GM23338 (cell line): Measurements from ENCODE around the gene STAT1. TPM values are rescaled to one million over a fixed set of nuclear protein-coding genes. Genes with fewer than 3 reads are reported as not detected.

Experiments used
- ATAC-seq: fragments of 200-7000 bp; cut with Tn5 transposase; 3 replicates; pipeline ENCODE4 v1.9.1; 2020
- DNase-seq: peaks from one replicate; pipeline ENCODE4 v3.0.0-alpha.2; 2015; ENCODE audit warnings: low spot score
- H2AFZ ChIP-seq: fragments of 200-600 bp; sonication (generic); 2 replicates; pipeline ENCODE4 v1.8.0; 2016; ENCODE audit warnings: antibody characterized with exemption, mild to moderate bottlenecking, moderate library complexity
- H3F3A ChIP-seq: fragments of 200-600 bp; sonication (generic); replicated peaks from 2 replicates; pipeline ENCODE4 v1.8.0; 2017; ENCODE audit warnings: antibody characterized with exemption, mixed run types, low read depth
- H3K27ac ChIP-seq: fragments of 200-600 bp; sonication (generic); 2 replicates; pipeline ENCODE4 v1.6.1; 2016; ENCODE audit warnings: low read depth
- H3K27me3 ChIP-seq: fragments of 200-600 bp; sonication (generic); 2 replicates; pipeline ENCODE4 v1.8.0; 2016; ENCODE audit warnings: mild to moderate bottlenecking, mixed run types, moderate library complexity; ENCODE audit not compliant: insufficient read depth
- H3K36me3 ChIP-seq: fragments of 200-600 bp; sonication (generic); 2 replicates; pipeline ENCODE4 v1.8.0; 2016; ENCODE audit warnings: mild to moderate bottlenecking; ENCODE audit not compliant: insufficient read depth
- H3K4me1 ChIP-seq: fragments of 200-600 bp; sonication (generic); 2 replicates; pipeline ENCODE4 v1.8.0; 2016; ENCODE audit warnings: mild to moderate bottlenecking, moderate library complexity; ENCODE audit not compliant: insufficient read depth
- H3K4me2 ChIP-seq: fragments of 200-600 bp; sonication (generic); 2 replicates; pipeline ENCODE4 v1.7.1; 2017; ENCODE audit warnings: mixed run types
- H3K4me3 ChIP-seq: fragments of 200-600 bp; sonication (generic); 2 replicates; pipeline ENCODE4 v1.6.1; 2016; ENCODE audit warnings: mixed run types
- H3K79me2 ChIP-seq: fragments of 200-600 bp; sonication (generic); replicated peaks from 2 replicates; pipeline ENCODE4 v1.8.0; 2017; ENCODE audit warnings: mild to moderate bottlenecking; ENCODE audit not compliant: insufficient read depth
- H3K9me2 ChIP-seq: fragments of 200-600 bp; sonication (generic); 2 replicates; pipeline ENCODE4 v1.8.0; 2017; ENCODE audit not compliant: insufficient read depth
- H4K20me1 ChIP-seq: fragments of 200-600 bp; sonication (generic); replicated peaks from 2 replicates; pipeline ENCODE4 v1.8.0; 2017; ENCODE audit warnings: mild to moderate bottlenecking; ENCODE audit not compliant: insufficient read depth
- H3K27ac Mint-ChIP-seq: 2 replicates; pipeline ENCODE4 v1.8.0; 2020; ENCODE audit warnings: inconsistent platforms, mild to moderate bottlenecking, moderate library complexity, mixed read lengths
- H3K27me3 Mint-ChIP-seq: 3 replicates; pipeline ENCODE4 v1.8.0; 2022; ENCODE audit warnings: low read depth, mild to moderate bottlenecking, moderate library complexity, mixed read lengths, inconsistent platforms; ENCODE audit not compliant: insufficient read depth, poor library complexity
- H3K36me3 Mint-ChIP-seq: 3 replicates; pipeline ENCODE4 v1.8.0; 2021; ENCODE audit warnings: low read depth, mild to moderate bottlenecking, inconsistent platforms, moderate library complexity, mixed read lengths
- H3K4me1 Mint-ChIP-seq: 3 replicates; pipeline ENCODE4 v1.8.0; 2020; ENCODE audit warnings: mild to moderate bottlenecking, inconsistent platforms, mixed read lengths
- H3K4me3 Mint-ChIP-seq: 3 replicates; pipeline ENCODE4 v1.8.0; 2021; ENCODE audit warnings: moderate library complexity, mild to moderate bottlenecking, inconsistent platforms, mixed read lengths
- H3K9me3 Mint-ChIP-seq: 3 replicates; pipeline ENCODE4 v1.8.0; 2020; ENCODE audit warnings: moderate library complexity, mild to moderate bottlenecking, inconsistent platforms, mixed read lengths
- CREB1 ChIP-seq: fragments of 250-450 bp; sonication (Bioruptor Pico); IDR thresholded peaks from 2 replicates; pipeline ENCODE4 v1.5.0; 2020; ENCODE audit warnings: low read depth, mild to moderate bottlenecking, moderate library complexity
- ETS1 ChIP-seq: IDR thresholded peaks from 2 replicates; pipeline ENCODE4 v1.6.1; 2016; ENCODE audit warnings: antibody characterized with exemption
- EZH2 ChIP-seq: fragments of 200-600 bp; sonication (generic); IDR thresholded peaks from one replicate; pipeline ENCODE4 v1.8.0; 2017; ENCODE audit warnings: antibody characterized with exemption, mild to moderate bottlenecking, low read depth; ENCODE audit not compliant: unreplicated experiment
- NANOG ChIP-seq: IDR thresholded peaks from 2 replicates; pipeline ENCODE4 v1.6.1; 2016; ENCODE audit warnings: antibody characterized with exemption, borderline replicate concordance
- ZNF114 ChIP-seq: fragments of 250-450 bp; sonication (Bioruptor Pico); IDR thresholded peaks from 2 replicates; pipeline ENCODE4 v1.5.0; 2020; ENCODE audit warnings: mild to moderate bottlenecking, moderate library complexity
- ZNF462 ChIP-seq: fragments of 250-450 bp; sonication (Bioruptor Pico); IDR thresholded peaks from 2 replicates; pipeline ENCODE4 v1.5.0; 2020; ENCODE audit warnings: mild to moderate bottlenecking, moderate library complexity
- polyA plus RNA-seq: library from polyadenylated mRNA; unstranded; fragments of >200 nt; fragmentation: Nextera tagmentation; extraction: Ambion mirVana; gene quantifications from 2 replicates; pipeline ENCODE4 v1.2.1, GENCODE V29; 2016
- total RNA-seq: library from RNA; depleted of rRNA; stranded (reverse); fragments of >200 nt; shearing (Covaris generic); gene quantifications from 2 replicates; pipeline ENCODE4 v1.2.3, GENCODE V29; 2014
- TF ChIP-seq, protein P1 (sequence below), 2 experiments: fragments of 200-600 bp in 1 of 2; sonication (generic) in 1 of 2; conservative IDR thresholded peaks; 2 replicates each; pipeline versions ENCODE4 v1.5.1 to v1.6.1; 2016 to 2017; ENCODE audit warnings: antibody characterized with exemption in 2 of 2, low read depth in 2 of 2, mild to moderate bottlenecking in 2 of 2, moderate library complexity in 1 of 2

Gene STAT1
- total and polyA plus RNA-seq, 2 experiments from 2014 or later: 15.1 to 47.4 TPM

DNA sequence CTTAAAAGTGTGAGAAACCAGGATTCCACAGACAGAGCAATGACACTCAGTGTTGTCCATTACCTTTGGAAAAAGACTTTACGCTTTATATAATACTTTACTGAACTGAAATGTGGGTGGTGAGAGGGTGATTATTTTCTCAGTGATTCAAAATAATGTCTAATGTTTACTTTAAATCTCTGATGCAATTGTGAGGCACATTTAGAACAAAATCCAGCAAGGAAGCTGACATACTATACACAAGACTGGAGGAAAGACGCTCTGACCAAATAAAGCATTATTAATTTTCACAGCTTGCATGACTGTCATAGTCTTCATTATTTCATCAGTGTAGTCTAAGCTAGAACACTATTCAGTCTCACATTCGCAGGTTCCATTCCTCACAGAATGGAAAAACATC lies 34.1 kb upstream of the STAT1 start (continued):
- TF ChIP-seq ZNF462 (CRISPR knock-in tag): no peak
- TF ChIP-seq EZH2: no peak
- TF ChIP-seq, protein P1, sequence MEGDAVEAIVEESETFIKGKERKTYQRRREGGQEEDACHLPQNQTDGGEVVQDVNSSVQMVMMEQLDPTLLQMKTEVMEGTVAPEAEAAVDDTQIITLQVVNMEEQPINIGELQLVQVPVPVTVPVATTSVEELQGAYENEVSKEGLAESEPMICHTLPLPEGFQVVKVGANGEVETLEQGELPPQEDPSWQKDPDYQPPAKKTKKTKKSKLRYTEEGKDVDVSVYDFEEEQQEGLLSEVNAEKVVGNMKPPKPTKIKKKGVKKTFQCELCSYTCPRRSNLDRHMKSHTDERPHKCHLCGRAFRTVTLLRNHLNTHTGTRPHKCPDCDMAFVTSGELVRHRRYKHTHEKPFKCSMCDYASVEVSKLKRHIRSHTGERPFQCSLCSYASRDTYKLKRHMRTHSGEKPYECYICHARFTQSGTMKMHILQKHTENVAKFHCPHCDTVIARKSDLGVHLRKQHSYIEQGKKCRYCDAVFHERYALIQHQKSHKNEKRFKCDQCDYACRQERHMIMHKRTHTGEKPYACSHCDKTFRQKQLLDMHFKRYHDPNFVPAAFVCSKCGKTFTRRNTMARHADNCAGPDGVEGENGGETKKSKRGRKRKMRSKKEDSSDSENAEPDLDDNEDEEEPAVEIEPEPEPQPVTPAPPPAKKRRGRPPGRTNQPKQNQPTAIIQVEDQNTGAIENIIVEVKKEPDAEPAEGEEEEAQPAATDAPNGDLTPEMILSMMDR (conservative IDR thresholded peaks at IDR 0.05; ENCODE audit: low read depth in 2 of 2): no peak
- TF ChIP-seq ZNF114 (CRISPR knock-in tag): no peak
- no peak for TF ChIP-seq ETS1
- no peak for TF ChIP-seq CREB1
- no peak for TF ChIP-seq NANOG

DNA sequence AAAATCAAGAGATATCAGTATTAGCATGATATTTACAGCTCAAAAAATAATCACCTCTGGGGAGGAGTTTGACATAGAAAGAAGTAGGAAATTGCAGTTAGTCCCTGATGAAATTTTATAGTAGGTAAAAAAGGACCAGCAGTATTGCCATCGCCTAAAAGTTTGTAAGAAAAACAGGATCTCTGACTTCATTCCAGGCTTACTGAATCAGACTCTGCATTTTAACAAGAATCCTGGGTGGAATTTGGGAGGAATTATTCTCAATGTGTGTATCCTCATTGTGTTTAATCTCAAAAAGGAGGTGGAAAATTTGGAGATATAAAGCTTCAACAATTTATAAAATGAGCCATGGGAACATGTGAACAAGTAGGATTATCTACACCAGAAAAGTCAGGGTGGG lies 31.2 kb upstream of the STAT1 start:
- Mint-ChIP-seq H3K27ac (no peak overlapping the region), H3K4me1 (peaks cover 18% of the 10 kb centered on the region), H3K36me3 (no peaks in the 10 kb centered on the region), H3K27me3 (peaks cover 3% of the 10 kb centered on the region), H3K9me3 (no peaks in the 10 kb centered on the region), H3K4me3 (no peak overlapping the region)
- Histone ChIP-seq H3K36me3 (no peaks in the 10 kb centered on the region), H4K20me1 (no peaks in the 10 kb centered on the region), H3K9me2 (peaks cover 16% of the 10 kb centered on the region; the same call in 1 of the 2 replicates), H3K79me2 (no peaks in the 10 kb centered on the region), H2AFZ (no peak overlapping the region), H3K27me3 (no peaks in the 10 kb centered on the region), H3K4me1 (peaks cover 4% of the 10 kb centered on the region; the same call in 1 of the 2 replicates), H3F3A (no peaks in the 10 kb centered on the region), H3K4me2 (no peak overlapping the region), H3K27ac (no peak overlapping the region), H3K4me3 (no peak overlapping the region)
- TF ChIP-seq ETS1: no peak
- ATAC-seq (no peak), DNase-seq (no peak)
